K562 (cell line): ENCODE measurements around the gene ING4. TPM values are rescaled to one million over a fixed set of nuclear protein-coding genes. Genes with fewer than 3 reads are reported as not detected.

Experiments used
- ATF7 ChIP-seq: fragments of 450-650 bp; IDR thresholded peaks from 2 replicates; pipeline ENCODE4 v1.7.1; 2014; ENCODE audit warnings: mild to moderate bottlenecking, moderate library complexity
- CBX2 ChIP-seq: fragments of 200-600 bp; sonication (generic); IDR thresholded peaks from one replicate; pipeline ENCODE4 v1.6.1; 2012; ENCODE audit warnings: mild to moderate bottlenecking, low read length, inconsistent platforms; ENCODE audit not compliant: insufficient read depth, poor library complexity, severe bottlenecking
- FOSL1 ChIP-seq: fragments of 200-800 bp; sonication (Bioruptor generic); conservative IDR thresholded peaks from 2 replicates; pipeline ENCODE4 v1.6.1; 2016; ENCODE audit warnings: missing genetic modification characterization, missing compliant biosample characterization
- HDGF ChIP-seq: fragments of 450-650 bp; IDR thresholded peaks from 2 replicates; pipeline ENCODE4 v1.6.1; 2016
- HNRNPH1 ChIP-seq: fragments of 200-400 bp; formaldehyde crosslinking; optimal IDR thresholded peaks from 2 replicates; pipeline ENCODE3; 2017; ENCODE audit warnings: low read depth, mild to moderate bottlenecking, low read length, moderate library complexity
- ILK ChIP-seq: fragments of 450-650 bp; IDR thresholded peaks from 2 replicates; pipeline ENCODE4 v1.6.1; 2016; ENCODE audit warnings: missing genetic modification characterization, low read depth, mild to moderate bottlenecking, missing compliant biosample characterization, moderate library complexity, borderline replicate concordance
- JUND ChIP-seq, 2 experiments: IDR thresholded peaks; 2 replicates in 1 of 2; 3 replicates in 1 of 2; pipeline ENCODE4 v1.6.1; 2011; ENCODE audit warnings: borderline replicate concordance in 2 of 2, low read depth in 2 of 2, low read length in 2 of 2, improper control_type of control experiment in 1 of 2, missing biosample characterization in 1 of 2, missing genetic modification characterization in 1 of 2, missing genetic modification reagents in 1 of 2
- MAFK ChIP-seq: IDR thresholded peaks from 2 replicates; pipeline ENCODE4 v1.6.1; 2011; ENCODE audit warnings: low read length, improper control_type of control experiment
- MYNN ChIP-seq, 2 experiments: sonication (generic); formaldehyde crosslinking in 1 of 2; IDR thresholded peaks; 2 replicates each; pipeline versions ENCODE4 v1.5.0 to v1.6.1; 2016 to 2020; ENCODE audit warnings: antibody characterized with exemption in 1 of 2, missing genetic modification reagents in 1 of 2
- POLR2B ChIP-seq: fragments of 450-650 bp; IDR thresholded peaks from 2 replicates; pipeline ENCODE4 v1.6.1; 2018; ENCODE audit warnings: low read depth; ENCODE audit not compliant: partially characterized antibody
- POLR3A ChIP-seq: IDR thresholded peaks from 2 replicates; pipeline ENCODE4 v1.6.1; 2011; ENCODE audit warnings: borderline replicate concordance, mild to moderate bottlenecking, moderate library complexity; ENCODE audit not compliant: insufficient read length, insufficient read depth; ENCODE audit errors: extremely low read depth
- RBM22 ChIP-seq: fragments of 200-400 bp; formaldehyde crosslinking; IDR thresholded peaks from 2 replicates; pipeline ENCODE4 v1.6.1; 2018; ENCODE audit warnings: low read length, low read depth; ENCODE audit not compliant: poor library complexity, severe bottlenecking
- RFX7 ChIP-seq: fragments of 250-450 bp; sonication (Bioruptor Pico); IDR thresholded peaks from 2 replicates; pipeline ENCODE4 v1.5.1; 2021; ENCODE audit warnings: mild to moderate bottlenecking
- SIX5 ChIP-seq, 2 experiments: IDR thresholded peaks; 2 replicates each; pipeline ENCODE4 v1.6.1; 2011; ENCODE audit warnings: low read length in 2 of 2, borderline replicate concordance in 1 of 2, low read depth in 1 of 2, mild to moderate bottlenecking in 1 of 2, moderate library complexity in 1 of 2; ENCODE audit not compliant: insufficient read depth in 1 of 2
- SMARCA4 ChIP-seq: fragments of 450-650 bp; IDR thresholded peaks from 2 replicates; pipeline ENCODE4 v1.6.1; 2016
- SMARCB1 ChIP-seq: IDR thresholded peaks from 2 replicates; pipeline ENCODE4 v1.6.1; 2011; ENCODE audit warnings: improper control_type of control experiment, low read depth; ENCODE audit not compliant: insufficient read length
- SMARCE1 ChIP-seq: fragments of 450-650 bp; IDR thresholded peaks from 2 replicates; pipeline ENCODE4 v1.7.1; 2016; ENCODE audit warnings: mild to moderate bottlenecking
- SRSF7 ChIP-seq: fragments of 200-400 bp; formaldehyde crosslinking; optimal IDR thresholded peaks from 2 replicates; pipeline ENCODE3; 2017; ENCODE audit warnings: mild to moderate bottlenecking, low read depth, low read length
- ZBTB34 ChIP-seq: fragments of 250-450 bp; sonication (Bioruptor Pico); IDR thresholded peaks from 2 replicates; pipeline ENCODE4 v1.8.0; 2021; ENCODE audit warnings: mild to moderate bottlenecking, moderate library complexity
- ZC3H4 ChIP-seq: sonication (generic); formaldehyde crosslinking; IDR thresholded peaks from 2 replicates; pipeline ENCODE4 v1.9.0; 2021; ENCODE audit warnings: missing genetic modification reagents, borderline replicate concordance
- ZC3H8 ChIP-seq: fragments of 450-650 bp; IDR thresholded peaks from 2 replicates; pipeline ENCODE4 v1.6.1; 2017
- ZNF274 ChIP-seq: IDR thresholded peaks from 2 replicates; pipeline ENCODE4 v1.6.1; 2011; ENCODE audit warnings: low read depth, mild to moderate bottlenecking, low read length, moderate library complexity, borderline replicate concordance
- ZNF561 ChIP-seq: fragments of 450-650 bp; formaldehyde crosslinking; conservative IDR thresholded peaks from 2 replicates; pipeline ENCODE4 v1.4.0; 2020; ENCODE audit warnings: mild to moderate bottlenecking, moderate library complexity
- ZNF589 ChIP-seq: fragments of 200-800 bp; sonication (Bioruptor generic); IDR thresholded peaks from 2 replicates; pipeline ENCODE4 v1.6.1; 2016; ENCODE audit warnings: low read depth, missing genetic modification characterization, missing compliant biosample characterization
- ZNF766 ChIP-seq: fragments of 200-800 bp; sonication (Bioruptor generic); conservative IDR thresholded peaks from 2 replicates; pipeline ENCODE4 v1.6.1; 2016; ENCODE audit warnings: missing genetic modification characterization, missing compliant biosample characterization
- polyA plus RNA-seq, 8 experiments: library from polyadenylated mRNA; depleted of rRNA in 4 of 8; stranded (reverse) in 5 of 8; unstranded in 3 of 8; fragments of >200 nt; fragmentation: Nextera tagmentation in 2 of 8; fragmentation: Illumina TruSeq in 1 of 8; extraction: Ambion mirVana in 2 of 8; extraction: Trizol in 1 of 8; gene quantifications; 2 replicates each; pipeline versions ENCODE4 v1.2.1 to v1.2.3, GENCODE V29; 2011 to 2014; ENCODE audit warnings: inconsistent platforms in 1 of 8, missing spikeins in 1 of 8
- total RNA-seq, 7 experiments: library from RNA; depleted of rRNA in 6 of 7; stranded (reverse); fragments of >200 nt in 6 of 7; fragmentation: Illumina TruSeq in 2 of 7; extraction: Trizol in 2 of 7; gene quantifications; 2 replicates each; pipeline versions ENCODE4 v1.2.1 to v1.2.3, GENCODE V29; 2011 to 2021; ENCODE audit warnings: low replicate concordance in 1 of 7
- TF ChIP-seq, protein P1 (sequence below): sonication (generic); formaldehyde crosslinking; IDR thresholded peaks from 2 replicates; pipeline ENCODE4 v1.8.1; 2022; ENCODE audit warnings: missing genetic modification reagents
- TF ChIP-seq, protein P2 (sequence below): fragments of 450-650 bp; IDR thresholded peaks from 2 replicates; pipeline ENCODE4 v1.6.1; 2016

Gene ING4
- total and polyA plus RNA-seq, 9 of the 15 experiments (the other 6 are each of a cell fraction or from before 2014, with no cell fraction given), result 6.6 to 30.2 (median 15.7) TPM

DNA sequence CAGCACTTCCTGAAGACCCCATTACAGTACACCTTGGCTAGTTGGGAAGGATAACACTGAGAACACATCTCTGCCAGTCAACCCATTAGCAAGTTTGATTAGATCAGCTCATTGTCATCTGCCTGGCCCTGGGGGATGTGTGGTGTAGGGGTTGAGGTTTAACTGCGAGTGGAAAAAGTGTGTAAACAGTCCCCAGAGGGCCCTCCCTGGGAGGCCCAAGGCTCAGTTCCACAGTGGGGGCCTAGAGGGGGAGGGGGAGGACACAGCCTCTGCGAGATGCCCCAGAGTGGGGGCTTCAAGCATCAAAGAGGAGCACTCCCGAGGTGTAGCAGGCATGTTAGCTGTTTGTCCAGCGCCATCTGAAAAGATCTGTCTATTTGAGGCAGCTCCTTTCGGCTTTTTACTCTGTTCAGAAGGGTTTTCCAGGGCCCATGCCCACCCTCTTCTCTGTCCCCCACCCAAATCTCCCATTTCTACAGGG is 27.5 kb downstream of the ING4 start (continued):
- TF ChIP-seq SIX5 (IDR thresholded peaks at IDR 0.05; ENCODE audit: borderline replicate concordance in 1 of 2, insufficient read depth in 1 of 2, low read depth in 1 of 2, low read length in 2 of 2) (no peak), RBM22 (no peak), JUND (IDR thresholded peaks at IDR 0.05; ENCODE audit: borderline replicate concordance, low read depth, low read length) (peak; percentile 44), JUND (tag; IDR thresholded peaks at IDR 0.05; ENCODE audit: borderline replicate concordance, low read depth, low read length) (no peak), ZNF766 (0 out of 2 replicates have a peak, but pooled peaks have one; percentile 30), SMARCA4 (no peak), MAFK (no peak), ZNF274 (no peak), HDGF (no peak), ZC3H8 (no peak), POLR2B (no peak), ATF7 (peak; percentile 6; the same call in 1 of the 2 replicates), HNRNPH1 (no peak), ZC3H4 (no peak), POLR3A (no peak), CBX2 (no peak), ZNF561 (no peak), ZBTB34 (CRISPR knock-in tag) (no peak), SMARCE1 (peak; percentile 31; the same call in 1 of the 2 replicates), SMARCB1 (no peak), RFX7 (no peak), SRSF7 (no peak), MYNN (IDR thresholded peaks at IDR 0.05) (no peak), MYNN (CRISPR knock-in tag; IDR thresholded peaks at IDR 0.05) (no peak), ZNF589 (CRISPR knock-in tag) (peak; percentile 61; the same call in 1 of the 2 replicates), FOSL1 (tag) (peak; percentile 79), ILK (no peak)
- TF ChIP-seq, protein P1, sequence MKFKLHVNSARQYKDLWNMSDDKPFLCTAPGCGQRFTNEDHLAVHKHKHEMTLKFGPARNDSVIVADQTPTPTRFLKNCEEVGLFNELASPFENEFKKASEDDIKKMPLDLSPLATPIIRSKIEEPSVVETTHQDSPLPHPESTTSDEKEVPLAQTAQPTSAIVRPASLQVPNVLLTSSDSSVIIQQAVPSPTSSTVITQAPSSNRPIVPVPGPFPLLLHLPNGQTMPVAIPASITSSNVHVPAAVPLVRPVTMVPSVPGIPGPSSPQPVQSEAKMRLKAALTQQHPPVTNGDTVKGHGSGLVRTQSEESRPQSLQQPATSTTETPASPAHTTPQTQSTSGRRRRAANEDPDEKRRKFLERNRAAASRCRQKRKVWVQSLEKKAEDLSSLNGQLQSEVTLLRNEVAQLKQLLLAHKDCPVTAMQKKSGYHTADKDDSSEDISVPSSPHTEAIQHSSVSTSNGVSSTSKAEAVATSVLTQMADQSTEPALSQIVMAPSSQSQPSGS (CRISPR knock-in tag), result no peak
- TF ChIP-seq, protein P2, sequence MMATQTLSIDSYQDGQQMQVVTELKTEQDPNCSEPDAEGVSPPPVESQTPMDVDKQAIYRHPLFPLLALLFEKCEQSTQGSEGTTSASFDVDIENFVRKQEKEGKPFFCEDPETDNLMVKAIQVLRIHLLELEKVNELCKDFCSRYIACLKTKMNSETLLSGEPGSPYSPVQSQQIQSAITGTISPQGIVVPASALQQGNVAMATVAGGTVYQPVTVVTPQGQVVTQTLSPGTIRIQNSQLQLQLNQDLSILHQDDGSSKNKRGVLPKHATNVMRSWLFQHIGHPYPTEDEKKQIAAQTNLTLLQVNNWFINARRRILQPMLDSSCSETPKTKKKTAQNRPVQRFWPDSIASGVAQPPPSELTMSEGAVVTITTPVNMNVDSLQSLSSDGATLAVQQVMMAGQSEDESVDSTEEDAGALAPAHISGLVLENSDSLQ, result peak; percentile 32; the same call in 1 of the 2 replicates
